MM.1S (cell line): ENCODE data around the gene GRIK1.

Experiments
- EZH2 ChIP-seq: fragments of 300-600 bp; sonication (generic); optimal IDR thresholded peaks from 2 replicates; pipeline ENCODE3; 2017; ENCODE audit warnings: low read depth, mild to moderate bottlenecking, antibody characterized with exemption, low read length, mixed read lengths
- EZH2phosphoT487 ChIP-seq: fragments of 300-600 bp; sonication (generic); IDR thresholded peaks from 2 replicates; pipeline ENCODE4 v1.6.1; 2018; ENCODE audit warnings: antibody characterized with exemption, low read length
- TF ChIP-seq, protein P1 (sequence below): fragments of 300-600 bp; sonication (generic); IDR thresholded peaks from 2 replicates; pipeline ENCODE4 v1.5.1; 2016; ENCODE audit warnings: antibody characterized with exemption, low read length, mixed read lengths

DNA sequence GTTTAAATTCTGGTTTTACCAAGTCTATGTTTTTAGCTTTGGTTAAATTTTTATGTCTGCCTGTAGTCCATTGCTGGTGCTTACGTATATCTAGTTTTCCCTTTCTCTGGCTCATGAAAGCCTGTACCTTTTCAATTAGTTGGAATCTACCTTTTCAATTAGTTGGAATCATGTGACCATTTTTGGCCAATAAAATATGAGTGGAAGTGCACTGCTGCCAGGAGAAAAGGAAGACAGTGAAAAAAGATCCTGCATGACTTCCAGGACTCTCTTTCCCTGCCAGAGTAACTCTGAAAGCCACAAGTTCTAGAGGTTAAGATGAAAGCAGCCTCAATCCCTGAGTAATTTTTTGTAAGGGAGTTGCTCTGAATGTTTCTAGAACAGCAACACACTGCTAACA lies 2.2 kb upstream of the GRIK1 start:
- TF ChIP-seq, protein P1, sequence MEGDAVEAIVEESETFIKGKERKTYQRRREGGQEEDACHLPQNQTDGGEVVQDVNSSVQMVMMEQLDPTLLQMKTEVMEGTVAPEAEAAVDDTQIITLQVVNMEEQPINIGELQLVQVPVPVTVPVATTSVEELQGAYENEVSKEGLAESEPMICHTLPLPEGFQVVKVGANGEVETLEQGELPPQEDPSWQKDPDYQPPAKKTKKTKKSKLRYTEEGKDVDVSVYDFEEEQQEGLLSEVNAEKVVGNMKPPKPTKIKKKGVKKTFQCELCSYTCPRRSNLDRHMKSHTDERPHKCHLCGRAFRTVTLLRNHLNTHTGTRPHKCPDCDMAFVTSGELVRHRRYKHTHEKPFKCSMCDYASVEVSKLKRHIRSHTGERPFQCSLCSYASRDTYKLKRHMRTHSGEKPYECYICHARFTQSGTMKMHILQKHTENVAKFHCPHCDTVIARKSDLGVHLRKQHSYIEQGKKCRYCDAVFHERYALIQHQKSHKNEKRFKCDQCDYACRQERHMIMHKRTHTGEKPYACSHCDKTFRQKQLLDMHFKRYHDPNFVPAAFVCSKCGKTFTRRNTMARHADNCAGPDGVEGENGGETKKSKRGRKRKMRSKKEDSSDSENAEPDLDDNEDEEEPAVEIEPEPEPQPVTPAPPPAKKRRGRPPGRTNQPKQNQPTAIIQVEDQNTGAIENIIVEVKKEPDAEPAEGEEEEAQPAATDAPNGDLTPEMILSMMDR = no peak
- TF ChIP-seq EZH2phosphoT487 (no peak), EZH2 (no peak)
